Hematopoietic multipotent progenitor cell treated with erythropoietin and hydrocortisone succinate and interleukin-3 and kit ligand, for 8 days (in vitro differentiated cells): ENCODE data around the gene SYT3.
"Not testable (repeated sequence)": the region's sequence is repeated elsewhere in the genome, so short reads cannot be mapped to it uniquely, and the experiment has no call there.

ENCODE experiments used
- DNase-seq: peaks from one replicate; pipeline ENCODE4 v3.0.0-alpha.2; 2015

Gene SYT3

GRCh38 chr19:50599427-50599826, 40.3 kb downstream of the SYT3 start:
- DNase-seq: no peak

GRCh38 chr19:50590191-50590590, 49.5 kb downstream of the SYT3 start:
- DNase-seq: no peak

- not testable (repeated sequence) for DNase-seq
Measured at GRCh38 chr19:50581795-50582660, 57.7 kb downstream of the SYT3 start.

- DNase-seq: no peak
Measured at GRCh38 chr19:50580970-50581634, 58.6 kb downstream of the SYT3 start.

- no peak for DNase-seq
Measured at GRCh38 chr19:50580240-50580639, 59.4 kb downstream of the SYT3 start.

- not testable (repeated sequence) for DNase-seq
Measured at GRCh38 chr19:50576769-50577168, 62.9 kb downstream of the SYT3 start.

GRCh38 chr19:50573741-50574461, 65.8 kb downstream of the SYT3 start:
- DNase-seq: no peak
